Gastrocnemius medialis (tissue), 4 donors: ENCODE measurements around the gene DPEP3. TPM values are rescaled to one million over a fixed set of nuclear protein-coding genes. Genes with fewer than 3 reads are reported as not detected.

Source experiments
- ATAC-seq, 2 donors: fragments of 150-250 bp; one replicate each; pipeline ENCODE4 v1.9.1; 2016
- DNase-seq, 2 donors: peaks; one replicate each; pipeline ENCODE4 v3.0.0-alpha.2; 2019
- H3K27ac ChIP-seq, 4 donors: fragments of 200-600 bp; sonication (generic); 1 replicate in 1 of 4; 2 replicates in 3 of 4; pipeline ENCODE4 v1.5.1; 2016 to 2018; ENCODE audit warnings: mild to moderate bottlenecking in 2 of 4, moderate library complexity in 1 of 4
- H3K27me3 ChIP-seq, 3 donors: fragments of 200-600 bp; sonication (generic) in 2 of 3; 1 replicate in 1 of 3; 2 replicates in 2 of 3; pipeline versions ENCODE4 v1.5.1 to v1.6.0; 2016 to 2019; ENCODE audit warnings: mild to moderate bottlenecking in 1 of 3, moderate library complexity in 1 of 3
- H3K36me3 ChIP-seq, 2 donors: fragments of 200-600 bp; sonication (generic) in 1 of 2; one replicate each; pipeline ENCODE4 v1.5.1; 2017 to 2018
- H3K4me1 ChIP-seq, 2 donors: fragments of 200-600 bp; sonication (generic) in 1 of 2; one replicate each; pipeline ENCODE4 v1.5.1; 2016 to 2017; ENCODE audit warnings: mild to moderate bottlenecking in 2 of 2
- H3K4me3 ChIP-seq, 4 donors: fragments of 200-600 bp; sonication (generic) in 3 of 4; 1 replicate in 1 of 4; 2 replicates in 3 of 4; pipeline ENCODE4 v1.5.1; 2016 to 2019; ENCODE audit warnings: mild to moderate bottlenecking in 2 of 4
- H3K9me3 ChIP-seq, 3 donors: fragments of 200-600 bp; sonication (generic) in 2 of 3; 1 replicate in 1 of 3; 2 replicates in 2 of 3; pipeline ENCODE4 v1.5.1; 2016 to 2019
- POLR2A ChIP-seq, 2 donors: fragments of 450-650 bp; IDR thresholded peaks; one replicate each; pipeline ENCODE4 v1.6.1; 2017; ENCODE audit warnings: antibody characterized with exemption in 2 of 2, mild to moderate bottlenecking in 2 of 2, moderate library complexity in 2 of 2
- in situ Hi-C, 4 donors: fragments of 200-750 bp; cut with MboI; loops; one replicate each; pipeline versions ENCODE4 v1.15.0 to v1.8.0; 2017; ENCODE audit warnings: low sequenced_read_pairs in 4 of 4
- intact Hi-C: fragments of 100-400 bp; cut with DNase I; formaldehyde crosslinking; loops from one replicate; pipeline ENCODE4 v1.15.1; 2023; ENCODE audit warnings: low total_unique reads
- total RNA-seq, 4 donors: library from RNA; depleted of rRNA; stranded (reverse); fragments of >200 nt; gene quantifications; one replicate each; pipeline versions ENCODE4 v1.1.0 to v1.2.3, GENCODE V29; 2016
- TF ChIP-seq, protein P1 (sequence below), 5 experiments: fragments of 450-650 bp in 3 of 5; fragments of 200-600 bp in 2 of 5; sonication (generic) in 2 of 5; IDR thresholded peaks in 4 of 5; conservative IDR thresholded peaks in 1 of 5; 1 replicate in 4 of 5; 2 replicates in 1 of 5; pipeline ENCODE4 v1.5.1; 2016 to 2019; ENCODE audit warnings: antibody characterized with exemption in 5 of 5, mild to moderate bottlenecking in 3 of 5, moderate library complexity in 3 of 5

DPEP3 gene
- total RNA-seq, 4 donors from 2014 or later, result not detected

- Histone ChIP-seq H3K36me3 (peaks cover 0 to 47% of the 10 kb centered on the region in 2 donors), H3K27me3 (no peaks in the 10 kb centered on the region), H3K4me1 (peaks cover 22 to 23% of the 10 kb centered on the region in 2 donors), H3K4me3 (no peak overlapping the region), H3K27ac (peak overlapping the region in 1 of 4 donors; percentile 22), H3K9me3 (no peaks in the 10 kb centered on the region)
- no peak for DNase-seq
- in situ Hi-C loops, result no loop called here
- intact Hi-C loops, result no loop called here
- ATAC-seq, result no peak
- TF ChIP-seq POLR2A (IDR thresholded peaks at IDR 0.05), result no peak
- TF ChIP-seq, protein P1, sequence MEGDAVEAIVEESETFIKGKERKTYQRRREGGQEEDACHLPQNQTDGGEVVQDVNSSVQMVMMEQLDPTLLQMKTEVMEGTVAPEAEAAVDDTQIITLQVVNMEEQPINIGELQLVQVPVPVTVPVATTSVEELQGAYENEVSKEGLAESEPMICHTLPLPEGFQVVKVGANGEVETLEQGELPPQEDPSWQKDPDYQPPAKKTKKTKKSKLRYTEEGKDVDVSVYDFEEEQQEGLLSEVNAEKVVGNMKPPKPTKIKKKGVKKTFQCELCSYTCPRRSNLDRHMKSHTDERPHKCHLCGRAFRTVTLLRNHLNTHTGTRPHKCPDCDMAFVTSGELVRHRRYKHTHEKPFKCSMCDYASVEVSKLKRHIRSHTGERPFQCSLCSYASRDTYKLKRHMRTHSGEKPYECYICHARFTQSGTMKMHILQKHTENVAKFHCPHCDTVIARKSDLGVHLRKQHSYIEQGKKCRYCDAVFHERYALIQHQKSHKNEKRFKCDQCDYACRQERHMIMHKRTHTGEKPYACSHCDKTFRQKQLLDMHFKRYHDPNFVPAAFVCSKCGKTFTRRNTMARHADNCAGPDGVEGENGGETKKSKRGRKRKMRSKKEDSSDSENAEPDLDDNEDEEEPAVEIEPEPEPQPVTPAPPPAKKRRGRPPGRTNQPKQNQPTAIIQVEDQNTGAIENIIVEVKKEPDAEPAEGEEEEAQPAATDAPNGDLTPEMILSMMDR (IDR thresholded peaks at IDR 0.05 in 4 of 5, conservative IDR thresholded peaks at IDR 0.05 in 1 of 5), result no peak
Observed at GRCh38 chr16:67942510-67943255, 37.6 kb downstream of the DPEP3 start.

DNA sequence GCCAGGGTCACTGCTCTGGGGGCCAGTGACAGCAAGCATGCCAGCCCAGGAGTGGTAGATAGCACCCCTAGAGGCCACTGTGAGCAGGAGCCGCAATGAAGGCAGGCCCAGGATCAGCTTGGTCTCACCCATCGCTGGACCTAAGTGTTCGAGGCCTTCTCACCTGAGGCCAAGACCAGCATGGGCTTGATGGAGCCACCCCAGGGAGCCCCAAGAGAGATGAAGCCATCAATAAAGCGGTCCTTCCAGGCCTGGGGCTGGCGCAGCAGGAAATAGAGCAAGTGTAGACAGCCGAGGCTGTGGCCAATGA is 38.1 kb downstream of the DPEP3 start:
- ATAC-seq, result peak in 1 of 2 donors; percentile 16

GRCh38 chr16:67941469-67942199 is 38.7 kb downstream of the DPEP3 start:
- TF ChIP-seq, protein P1 (IDR thresholded peaks at IDR 0.05 in 4 of 5, conservative IDR thresholded peaks at IDR 0.05 in 1 of 5), result no peak
- no peak for TF ChIP-seq POLR2A (IDR thresholded peaks at IDR 0.05)
- Histone ChIP-seq H3K9me3 (no peaks in the 10 kb centered on the region), H3K4me1 (peaks cover 31 to 32% of the 10 kb centered on the region in 2 donors), H3K27me3 (no peaks in the 10 kb centered on the region), H3K27ac (peak overlapping the region in 1 of 4 donors; percentile 31), H3K36me3 (peaks cover 0 to 36% of the 10 kb centered on the region in 2 donors), H3K4me3 (no peak overlapping the region)
- intact Hi-C loops (no loop called here), in situ Hi-C loops (no loop called here)
- DNase-seq (no peak), ATAC-seq (no peak)

More for the DNA sequence above, 38.1 kb downstream of the DPEP3 start:
- H3K4me3 ChIP-seq, result no peak overlapping the region
- DNase-seq, result no peak
- H3K9me3 ChIP-seq, result no peaks in the 10 kb centered on the region
- in situ Hi-C loops, result no loop called here
- intact Hi-C loops, result no loop called here
- peaks cover 0 to 42% of the 10 kb centered on the region in 2 donors for H3K36me3 ChIP-seq
- no peak for TF ChIP-seq POLR2A (IDR thresholded peaks at IDR 0.05)
- TF ChIP-seq, protein P1 (IDR thresholded peaks at IDR 0.05 in 4 of 5, conservative IDR thresholded peaks at IDR 0.05 in 1 of 5), result peak in 4 of 5 experiments; percentile 54 to 69 (median 56)
- H3K27me3 ChIP-seq, result no peaks in the 10 kb centered on the region
- H3K4me1 ChIP-seq, result peaks cover 26 to 28% of the 10 kb centered on the region in 2 donors
- H3K27ac ChIP-seq, result peak overlapping the region in 1 of 4 donors; percentile 31

GRCh38 chr16:67940446-67941089 is 39.7 kb downstream of the DPEP3 start:
- Histone ChIP-seq H3K36me3 (peaks cover 0 to 26% of the 10 kb centered on the region in 2 donors), H3K27ac (peak overlapping the region in 1 of 4 donors; percentile 2), H3K27me3 (no peaks in the 10 kb centered on the region), H3K4me3 (no peak overlapping the region), H3K4me1 (peaks cover 30 to 31% of the 10 kb centered on the region in 2 donors), H3K9me3 (no peaks in the 10 kb centered on the region)
- in situ Hi-C loops (no loop called here), intact Hi-C loops (no loop called here)
- no peak for ATAC-seq
- TF ChIP-seq, protein P1 (IDR thresholded peaks at IDR 0.05 in 4 of 5, conservative IDR thresholded peaks at IDR 0.05 in 1 of 5), result no peak
- TF ChIP-seq POLR2A (IDR thresholded peaks at IDR 0.05), result no peak
- DNase-seq, result no peak
